B cell (primary cell): ENCODE measurements around the gene PRKCH.

ENCODE experiments used
- EZH2 ChIP-seq: IDR thresholded peaks from 2 replicates; pipeline ENCODE4 v1.6.1; 2012; ENCODE audit warnings: borderline replicate concordance, low read depth, mild to moderate bottlenecking, moderate library complexity, low read length; ENCODE audit not compliant: insufficient read depth, poor library complexity, severe bottlenecking
- TF ChIP-seq, protein P1 (sequence below): fragments of 200-600 bp; IDR thresholded peaks from one replicate; pipeline ENCODE4 v1.8.0; 2022; ENCODE audit warnings: antibody characterized with exemption, mild to moderate bottlenecking

DNA sequence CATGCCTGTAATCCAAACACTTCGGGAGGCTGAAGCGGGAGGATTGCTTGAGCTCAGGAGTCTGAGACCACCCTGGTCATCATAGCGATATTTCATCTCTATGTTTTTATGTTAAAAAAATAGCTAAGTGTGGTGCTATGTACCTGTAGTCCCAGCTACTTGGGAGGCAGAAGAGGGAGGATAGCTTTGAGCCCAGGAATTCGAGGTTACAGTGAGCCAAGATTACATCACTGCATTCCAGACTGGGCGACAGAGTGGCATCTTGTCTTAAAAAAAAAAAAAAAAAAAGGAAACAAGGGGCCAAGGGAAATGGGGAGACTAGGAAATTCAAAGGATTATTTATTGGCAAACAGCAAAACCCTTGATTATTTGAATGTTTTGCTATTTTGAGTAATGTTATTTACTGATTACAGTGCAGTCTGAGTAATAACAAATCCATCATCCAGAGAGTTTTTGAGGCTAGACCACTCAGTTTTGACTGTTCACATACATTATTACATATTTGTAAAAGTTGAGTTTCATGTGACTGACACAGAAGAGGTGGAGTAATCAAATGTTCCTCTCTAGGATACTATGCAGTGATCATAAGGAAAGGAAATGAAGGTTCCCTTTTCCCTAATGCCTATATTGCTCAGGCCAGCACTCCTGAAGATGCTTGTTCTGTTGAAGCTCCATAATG, 40.8 kb downstream of the PRKCH start:
- TF ChIP-seq, protein P1, sequence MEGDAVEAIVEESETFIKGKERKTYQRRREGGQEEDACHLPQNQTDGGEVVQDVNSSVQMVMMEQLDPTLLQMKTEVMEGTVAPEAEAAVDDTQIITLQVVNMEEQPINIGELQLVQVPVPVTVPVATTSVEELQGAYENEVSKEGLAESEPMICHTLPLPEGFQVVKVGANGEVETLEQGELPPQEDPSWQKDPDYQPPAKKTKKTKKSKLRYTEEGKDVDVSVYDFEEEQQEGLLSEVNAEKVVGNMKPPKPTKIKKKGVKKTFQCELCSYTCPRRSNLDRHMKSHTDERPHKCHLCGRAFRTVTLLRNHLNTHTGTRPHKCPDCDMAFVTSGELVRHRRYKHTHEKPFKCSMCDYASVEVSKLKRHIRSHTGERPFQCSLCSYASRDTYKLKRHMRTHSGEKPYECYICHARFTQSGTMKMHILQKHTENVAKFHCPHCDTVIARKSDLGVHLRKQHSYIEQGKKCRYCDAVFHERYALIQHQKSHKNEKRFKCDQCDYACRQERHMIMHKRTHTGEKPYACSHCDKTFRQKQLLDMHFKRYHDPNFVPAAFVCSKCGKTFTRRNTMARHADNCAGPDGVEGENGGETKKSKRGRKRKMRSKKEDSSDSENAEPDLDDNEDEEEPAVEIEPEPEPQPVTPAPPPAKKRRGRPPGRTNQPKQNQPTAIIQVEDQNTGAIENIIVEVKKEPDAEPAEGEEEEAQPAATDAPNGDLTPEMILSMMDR, result no peak
- TF ChIP-seq EZH2, result no peak
